Measurements from ENCODE around the gene ZRANB3.

GRCh38 chr2:135551356-135551755 lies 20.3 kb upstream of the ZRANB3 start:
- TF ChIP-seq CTCF (conservative IDR thresholded peaks at IDR 0.05) (no peak), EZH2 (IDR thresholded peaks at IDR 0.05; ENCODE audit: low read depth) (no peak)
